Prostate gland (tissue), 2 donors: Measurements from ENCODE around the gene TCF20.

Experiments
- POLR2A ChIP-seq: fragments of 450-650 bp; IDR thresholded peaks from one replicate; pipeline ENCODE4 v1.6.1; 2016; ENCODE audit warnings: antibody characterized with exemption, mild to moderate bottlenecking
- POLR2AphosphoS5 ChIP-seq: sonication (generic); formaldehyde crosslinking; IDR thresholded peaks from one replicate; pipeline ENCODE4 v1.6.1; 2017; ENCODE audit warnings: antibody characterized with exemption
- TF ChIP-seq, protein P1 (sequence below), 4 experiments: fragments of 200-600 bp in 2 of 4; fragments of 450-650 bp in 2 of 4; sonication (generic) in 2 of 4; IDR thresholded peaks; 1 replicate in 3 of 4; 2 replicates in 1 of 4; pipeline ENCODE4 v1.5.1; 2016 to 2019; ENCODE audit warnings: antibody characterized with exemption in 4 of 4, mild to moderate bottlenecking in 2 of 4, moderate library complexity in 2 of 4

DNA sequence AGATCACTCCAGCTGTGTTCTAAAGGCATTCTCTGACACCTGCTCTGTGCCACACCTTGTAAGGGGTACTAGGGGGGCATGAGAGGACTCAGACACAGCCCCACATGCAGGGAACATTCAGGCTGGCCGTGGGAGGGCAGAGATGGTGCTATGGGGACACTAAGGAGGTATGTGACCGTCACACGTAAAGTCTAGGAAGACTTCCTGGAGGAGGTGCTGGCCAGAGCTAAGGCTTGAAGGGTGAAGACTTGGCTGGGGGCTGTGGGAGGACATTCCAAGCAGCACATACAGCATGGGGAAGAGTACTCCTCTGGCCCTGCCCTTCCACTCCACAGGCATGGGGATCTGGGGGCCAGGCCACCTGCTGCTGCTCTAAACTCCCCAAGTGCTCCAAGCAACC is 48.5 kb upstream of the TCF20 start:
- TF ChIP-seq, protein P1, sequence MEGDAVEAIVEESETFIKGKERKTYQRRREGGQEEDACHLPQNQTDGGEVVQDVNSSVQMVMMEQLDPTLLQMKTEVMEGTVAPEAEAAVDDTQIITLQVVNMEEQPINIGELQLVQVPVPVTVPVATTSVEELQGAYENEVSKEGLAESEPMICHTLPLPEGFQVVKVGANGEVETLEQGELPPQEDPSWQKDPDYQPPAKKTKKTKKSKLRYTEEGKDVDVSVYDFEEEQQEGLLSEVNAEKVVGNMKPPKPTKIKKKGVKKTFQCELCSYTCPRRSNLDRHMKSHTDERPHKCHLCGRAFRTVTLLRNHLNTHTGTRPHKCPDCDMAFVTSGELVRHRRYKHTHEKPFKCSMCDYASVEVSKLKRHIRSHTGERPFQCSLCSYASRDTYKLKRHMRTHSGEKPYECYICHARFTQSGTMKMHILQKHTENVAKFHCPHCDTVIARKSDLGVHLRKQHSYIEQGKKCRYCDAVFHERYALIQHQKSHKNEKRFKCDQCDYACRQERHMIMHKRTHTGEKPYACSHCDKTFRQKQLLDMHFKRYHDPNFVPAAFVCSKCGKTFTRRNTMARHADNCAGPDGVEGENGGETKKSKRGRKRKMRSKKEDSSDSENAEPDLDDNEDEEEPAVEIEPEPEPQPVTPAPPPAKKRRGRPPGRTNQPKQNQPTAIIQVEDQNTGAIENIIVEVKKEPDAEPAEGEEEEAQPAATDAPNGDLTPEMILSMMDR (IDR thresholded peaks at IDR 0.05): no peak
- TF ChIP-seq POLR2A (no peak), POLR2AphosphoS5 (no peak)
